GM12878 (cell line): ENCODE results near the gene LMO7. TPM values are rescaled to one million over a fixed set of nuclear protein-coding genes. Genes with fewer than 3 reads are reported as not detected.

Source experiments
- ATAC-seq: fragments of 200-7000 bp; cut with Tn5 transposase; 3 replicates; pipeline ENCODE4 v1.9.1; 2020; ENCODE audit warnings: mild to moderate bottlenecking, moderate library complexity
- BruUV-seq: library from RNA; stranded (reverse); fragments of 400-500 nt; replicated peaks from 2 replicates; lab custom pipeline; 2021; lab: Mats Ljungman, UMichigan
- CTCF ChIA-PET: fragments of 300-600 bp; sonication (Branson Sonifier 250); formaldehyde crosslinking; extraction: SDS; loops from one replicate; lab custom pipeline; 2021; ENCODE audit warnings: inconsistent platforms; lab: Yijun Ruan, JAX
- POLR2A ChIA-PET: fragments of 350-600 bp; formaldehyde crosslinking; extraction: SDS; loops from one replicate; lab custom pipeline; 2021; ENCODE audit warnings: inconsistent platforms; lab: Charles Lee
- RAD21 ChIA-PET: fragments of 300-600 bp; sonication (Branson Sonifier 250); formaldehyde crosslinking; loops from one replicate; lab custom pipeline; 2023; ENCODE audit warnings: antibody characterized with exemption; ENCODE audit not compliant: unreplicated experiment; lab: Charles Lee
- SMC1A ChIA-PET: fragments of 300-600 bp; sonication (Branson Sonifier 250); formaldehyde crosslinking; loops from one replicate; lab custom pipeline; 2023; ENCODE audit not compliant: unreplicated experiment, uncharacterized antibody; lab: Charles Lee
- DNase-seq: peaks from one replicate; pipeline ENCODE4 v3.0.0-alpha.2; 2011; ENCODE audit warnings: low read depth, low spot score
- FAIRE-seq: peaks from 3 replicates; lab custom pipeline; 2011; peaks lifted over from hg19 to GRCh38; lab: Jason Lieb, UNC
- H2AFZ ChIP-seq: 2 replicates; pipeline ENCODE4 v1.6.0; 2011; ENCODE audit warnings: low read depth, low read length, control low read depth; ENCODE audit not compliant: control insufficient read depth
- H3K27ac ChIP-seq: 2 replicates; pipeline ENCODE4 v1.5.1; 2011; ENCODE audit warnings: control low read depth; ENCODE audit not compliant: control insufficient read depth, insufficient read depth
- H3K27me3 ChIP-seq, 2 experiments: replicated peaks in 1 of 2; 2 replicates each; pipeline versions ENCODE4 v1.6.0 to v1.6.1; 2011; ENCODE audit warnings: low read length in 1 of 2; ENCODE audit not compliant: control insufficient read depth in 2 of 2, insufficient read depth in 2 of 2
- H3K36me3 ChIP-seq, 2 experiments: 2 replicates each; pipeline ENCODE4 v1.5.1; 2011; ENCODE audit warnings: low read length in 1 of 2; ENCODE audit not compliant: control insufficient read depth in 2 of 2, insufficient read depth in 2 of 2
- H3K4me1 ChIP-seq: 2 replicates; pipeline ENCODE4 v1.6.1; 2011; ENCODE audit warnings: mild to moderate bottlenecking, low read length, moderate library complexity, mixed read lengths; ENCODE audit not compliant: control insufficient read depth, insufficient read depth
- H3K4me2 ChIP-seq: 2 replicates; pipeline ENCODE4 v1.6.0; 2011; ENCODE audit warnings: control low read depth; ENCODE audit not compliant: control insufficient read depth, insufficient read depth
- H3K4me3 ChIP-seq: fragments of 200-600 bp; sonication (generic); 2 replicates; pipeline ENCODE4 v1.5.1; 2016
- H3K79me2 ChIP-seq: 2 replicates; pipeline ENCODE4 v1.6.0; 2011; ENCODE audit warnings: low read length; ENCODE audit not compliant: control insufficient read depth, insufficient read depth
- H3K9ac ChIP-seq: 2 replicates; pipeline ENCODE4 v1.8.0; 2011; ENCODE audit warnings: low read length, control low read depth, mixed read lengths; ENCODE audit not compliant: control insufficient read depth, insufficient read depth
- H3K9me3 ChIP-seq: replicated peaks from 3 replicates; pipeline ENCODE4 v1.5.1; 2011; ENCODE audit warnings: mild to moderate bottlenecking, low read length; ENCODE audit not compliant: control insufficient read depth, insufficient read depth
- H4K20me1 ChIP-seq: 2 replicates; pipeline ENCODE4 v1.6.0; 2011; ENCODE audit not compliant: control insufficient read depth, insufficient read depth
- BCL11A ChIP-seq: IDR thresholded peaks from 2 replicates; pipeline ENCODE4 v1.6.1; 2011; ENCODE audit warnings: low read depth, low read length
- CBX3 ChIP-seq: fragments of 200-600 bp; sonication (generic); IDR thresholded peaks from 2 replicates; pipeline ENCODE4 v1.6.1; 2016; ENCODE audit warnings: low read depth, borderline replicate concordance
- CHD4 ChIP-seq: fragments of 200-600 bp; sonication (generic); IDR thresholded peaks from 2 replicates; pipeline ENCODE4 v1.6.1; 2016; ENCODE audit warnings: mild to moderate bottlenecking
- MLLT1 ChIP-seq: fragments of 450-650 bp; IDR thresholded peaks from 2 replicates; pipeline ENCODE4 v1.6.1; 2016; ENCODE audit warnings: mild to moderate bottlenecking
- NFIC ChIP-seq: IDR thresholded peaks from 2 replicates; pipeline ENCODE4 v1.6.1; 2012; ENCODE audit warnings: low read depth, mild to moderate bottlenecking, inconsistent platforms, low read length, moderate library complexity
- POLR2A ChIP-seq: IDR thresholded peaks from 2 replicates; pipeline ENCODE4 v1.6.1; 2011; ENCODE audit warnings: low read depth, mild to moderate bottlenecking, low read length
- POU2F2 ChIP-seq: IDR thresholded peaks from 3 replicates; pipeline ENCODE4 v1.6.1; 2011; ENCODE audit warnings: low read depth, mild to moderate bottlenecking, low read length, borderline replicate concordance
- REST ChIP-seq: IDR thresholded peaks from 2 replicates; pipeline ENCODE4 v1.6.1; 2012; ENCODE audit warnings: mild to moderate bottlenecking, low read depth, low read length
- RUNX3 ChIP-seq: IDR thresholded peaks from 2 replicates; pipeline ENCODE4 v1.6.1; 2012; ENCODE audit warnings: low read length, inconsistent platforms
- SPI1 ChIP-seq: IDR thresholded peaks from 2 replicates; pipeline ENCODE4 v1.6.1; 2011; ENCODE audit warnings: low read depth, mild to moderate bottlenecking, low read length, moderate library complexity, borderline replicate concordance; ENCODE audit not compliant: insufficient read depth
- SREBF2 ChIP-seq: IDR thresholded peaks from 2 replicates; pipeline ENCODE4 v1.6.1; 2012; ENCODE audit warnings: mild to moderate bottlenecking, low read length
- TCF3 ChIP-seq: IDR thresholded peaks from 2 replicates; pipeline ENCODE4 v1.6.1; 2012; ENCODE audit warnings: low read depth, mild to moderate bottlenecking, low read length, borderline replicate concordance; ENCODE audit not compliant: insufficient read depth
- ZNF24 ChIP-seq: fragments of 450-650 bp; IDR thresholded peaks from 2 replicates; pipeline ENCODE4 v1.6.1; 2017; ENCODE audit warnings: antibody characterized with exemption, mild to moderate bottlenecking
- ZNF274 ChIP-seq: IDR thresholded peaks from one replicate; pipeline ENCODE4 v1.8.0; 2011; ENCODE audit not compliant: insufficient read length, insufficient read depth
- ZNF592 ChIP-seq: fragments of 450-650 bp; IDR thresholded peaks from 2 replicates; pipeline ENCODE4 v1.6.1; 2017; ENCODE audit warnings: mild to moderate bottlenecking, moderate library complexity
- WGBS: methylation state at CpG from one replicate; pipeline ENCODE4 v1.1.6; 2016; ENCODE audit warnings: low lambda C conversion rate; ENCODE audit not compliant: insufficient replicate concordance, insufficient coverage; ENCODE audit errors: missing lambda C conversion rate; 5-methylcytosine and 5-hydroxymethylcytosine counted together
- in situ Hi-C: fragments of 300-500 bp; cut with MboI; formaldehyde crosslinking; loops from 9 replicates; pipeline ENCODE4 v1.14.3; 2018; ENCODE audit warnings: mixed read lengths
- intact Hi-C: fragments of 100-400 bp; cut with micrococcal nuclease; formaldehyde crosslinking; loops from one replicate; pipeline ENCODE4 v1.14.2; 2022; ENCODE audit not compliant: unreplicated experiment
- polyA plus RNA-seq, 11 experiments: library from polyadenylated mRNA; depleted of rRNA in 4 of 11; unstranded in 6 of 11; stranded (reverse) in 5 of 11; fragments of >200 nt; fragmentation: Nextera tagmentation in 4 of 11; fragmentation: Illumina TruSeq in 1 of 11; extraction: Ambion mirVana in 4 of 11; extraction: Trizol in 1 of 11; gene quantifications; 1 replicate in 1 of 11; 2 replicates in 10 of 11; pipeline versions ENCODE4 v1.2.1 to v1.2.3, GENCODE V29; 2011 to 2016; ENCODE audit warnings: inconsistent platforms in 2 of 11, missing spikeins in 2 of 11, low read depth in 1 of 11
- total RNA-seq, 4 experiments: library from RNA; depleted of rRNA in 3 of 4; stranded (reverse); fragments of >200 nt in 3 of 4; fragmentation: Illumina TruSeq in 1 of 4; extraction: Trizol in 1 of 4; gene quantifications; 2 replicates each; pipeline versions ENCODE4 v1.2.1 to v1.2.3, GENCODE V29; 2013 to 2021

Gene LMO7
- total and polyA plus RNA-seq, 10 of the 15 experiments (the other 5 are each of a cell fraction or from before 2014, with no cell fraction given), result 8.5 to 67.8 (median 36.8) TPM

GRCh38 chr13:75739244-75739868, 103.2 kb downstream of the LMO7 start:
- H3K27me3 ChIP-seq, result no peaks in the 10 kb centered on the region
- in situ Hi-C loops, result no loop called here
- H3K4me2 ChIP-seq, result peak overlapping the region; percentile 66
- ChIA-PET RAD21 (interaction anchor here (1.2 to 1.8 kb wide), 3 partner anchors 21 to 43 kb away, joined by 3 to 8 read pairs (median 8); no protein-coding TSS in a partner anchor), CTCF (interaction anchor here (0.7 to 1.8 kb wide), 6 partner anchors 13 to 130 kb away, joined by 3 to 9 read pairs (median 4); no protein-coding TSS in a partner anchor), POLR2A (interaction anchor here (1.4 kb wide), 1 partner anchor 92 kb away, joined by 3 read pairs; no protein-coding TSS in a partner anchor), SMC1A (interaction anchor here (0.8 to 4.4 kb wide), 10 partner anchors 8 to 137 kb away, joined by 3 to 30 read pairs (median 3); no protein-coding TSS in a partner anchor)
- intact Hi-C loops, result no loop called here
- peak overlapping the region; percentile 48 for H2AFZ ChIP-seq
- H3K4me1 ChIP-seq, result peaks cover 19% of the 10 kb centered on the region
- peak overlapping the region; percentile 80 for H3K27ac ChIP-seq
- peak; percentile 24 for DNase-seq
- H3K9ac ChIP-seq, result peak overlapping the region; percentile 48
- no peaks in the 10 kb centered on the region for H3K36me3 ChIP-seq
- no peaks in the 10 kb centered on the region; the same call in 1 of the 3 replicates for H3K9me3 ChIP-seq
- peak; percentile 73 for ATAC-seq
- 0% methylated on average over 2 of the region's 2 CpGs for WGBS
- BruUV-seq, result no TSS peak
- H4K20me1 ChIP-seq, result no peaks in the 10 kb centered on the region
- peak overlapping the region; percentile 10; the same call in 1 of the 2 replicates for H3K4me3 ChIP-seq
- FAIRE-seq, result no peak
- no peaks in the 10 kb centered on the region; the same call in 1 of the 2 replicates for H3K79me2 ChIP-seq
- TF ChIP-seq BCL11A, result no peak
- no peak for TF ChIP-seq TCF3
- no peak for TF ChIP-seq ZNF274
- TF ChIP-seq ZNF24, result no peak
- no peak for TF ChIP-seq REST
- TF ChIP-seq ZNF592, result no peak
- no peak for TF ChIP-seq CHD4
- TF ChIP-seq CBX3, result no peak
- no peak for TF ChIP-seq SREBF2
- TF ChIP-seq MLLT1, result no peak
- TF ChIP-seq POLR2A, result no peak
- no peak for TF ChIP-seq POU2F2
- peak; percentile 60 for TF ChIP-seq RUNX3
- TF ChIP-seq NFIC, result no peak
- TF ChIP-seq SPI1, result no peak; the same call in none of the 2 replicates
